ENCODE results near the gene ZNF831.

ZNF831 gene

GRCh38 chr20:59157961-59158541, 5.6 kb upstream of the ZNF831 start:
- DNase-seq, result no peak

GRCh38 chr20:59158673-59159072, 4.9 kb upstream of the ZNF831 start:
- DNase-seq, result no peak

GRCh38 chr20:59159091-59159490, 4.5 kb upstream of the ZNF831 start:
- no peak for DNase-seq

- DNase-seq, result no peak
Observed at GRCh38 chr20:59159493-59160376, 3.9 kb upstream of the ZNF831 start.

GRCh38 chr20:59160389-59161115, 3.1 kb upstream of the ZNF831 start:
- no peak for DNase-seq

GRCh38 chr20:59161721-59162120, 1.9 kb upstream of the ZNF831 start:
- DNase-seq, result no peak

GRCh38 chr20:59164686-59165391, 1.2 kb downstream of the ZNF831 start:
- DNase-seq, result no peak

GRCh38 chr20:59165396-59165795, 1.8 kb downstream of the ZNF831 start:
- no peak for DNase-seq

- DNase-seq, result no peak
Observed at GRCh38 chr20:59165891-59166709, 2.5 kb downstream of the ZNF831 start.

GRCh38 chr20:59170406-59171349, 7.1 kb downstream of the ZNF831 start:
- no peak for DNase-seq

- DNase-seq, result no peak
Observed at GRCh38 chr20:59171986-59172385, 8.4 kb downstream of the ZNF831 start.

- DNase-seq, result no peak
Observed at GRCh38 chr20:59173938-59174491, 10.4 kb downstream of the ZNF831 start.

- no peak for DNase-seq
Observed at GRCh38 chr20:59175002-59175401, 11.4 kb downstream of the ZNF831 start.

GRCh38 chr20:59175861-59176260, 12.2 kb downstream of the ZNF831 start:
- DNase-seq, result no peak

GRCh38 chr20:59176812-59177211, 13.2 kb downstream of the ZNF831 start:
- no peak for DNase-seq

- DNase-seq, result no peak
Observed at GRCh38 chr20:59177266-59178250, 13.9 kb downstream of the ZNF831 start.

GRCh38 chr20:59178983-59179595, 15.5 kb downstream of the ZNF831 start:
- DNase-seq, result no peak

- no peak for DNase-seq
Observed at GRCh38 chr20:59179988-59180387, 16.4 kb downstream of the ZNF831 start.

GRCh38 chr20:59181936-59182335, 18.3 kb downstream of the ZNF831 start:
- no peak for DNase-seq
